ENCODE measurements around the gene C4orf50. TPM values are rescaled to one million over a fixed set of nuclear protein-coding genes. Genes with fewer than 3 reads are reported as not detected.

The C4orf50 gene
- total and polyA plus RNA-seq, 2 of the 13 experiments (the other 11 are each of a cell fraction or from before 2014, with no cell fraction given) = not detected

- ChIA-PET POLR2A (no interaction called here), CTCF (ENCODE audit: low intra/inter-chr PET ratio, low total read pairs) (no interaction called here)
- Histone ChIP-seq H3K4me1 (ENCODE audit: insufficient read depth, low read length) (no peaks in the 10 kb centered on the region), H3K27ac (ENCODE audit: extremely low read length, insufficient read depth, low read length) (no peak overlapping the region), H4K20me1 (ENCODE audit: insufficient read depth, low read length) (no peaks in the 10 kb centered on the region), H3K9me3 (ENCODE audit: low read length) (no peaks in the 10 kb centered on the region), H3K36me3 (replicated peaks in 1 of 2; ENCODE audit: control insufficient read depth in 1 of 2, insufficient read depth in 2 of 2, low read length in 2 of 2) (no peaks in the 10 kb centered on the region), H3K4me3 (replicated peaks in 1 of 3; ENCODE audit: insufficient read depth in 1 of 3, low read depth in 2 of 3, low read length in 3 of 3) (no peak overlapping the region), H2AFZ (ENCODE audit: low read length) (no peak overlapping the region), H3K79me2 (ENCODE audit: insufficient read depth, low read length) (no peaks in the 10 kb centered on the region), H3K4me2 (ENCODE audit: low read depth, low read length) (no peak overlapping the region), H3K27me3 (ENCODE audit: control insufficient read depth in 1 of 2, insufficient read depth in 2 of 2, low read length in 2 of 2) (peaks cover 10 to 61% of the 10 kb centered on the region in 2 experiments; a peak in 4 of 5 replicates), H3K9ac (ENCODE audit: insufficient read depth, low read depth, low read length) (no peak overlapping the region)
- ATAC-seq (no peak), FAIRE-seq (no peak), DNase-seq (ENCODE audit: low spot score) (no peak)
- BruUV-seq (replicated peaks) = no TSS peak
- WGBS (ENCODE audit: low lambda C conversion rate) = 3% methylated on average over 6 of the region's 6 CpGs
- intact Hi-C loops (cut with micrococcal nuclease; ENCODE audit: unreplicated experiment) (no loop called here), in situ Hi-C loops (cut with HindIII; ENCODE audit: extremely low pct_ligation_motif_present, low pct_unique_long_range_greater_than_20kb) (no loop called here)
- TF ChIP-seq DZIP1 (CRISPR knock-in tag; IDR thresholded peaks at IDR 0.05) (no peak), CENPT (CRISPR knock-in tag; IDR thresholded peaks at IDR 0.05; ENCODE audit: low read depth) (no peak), ZNF704 (CRISPR knock-in tag; IDR thresholded peaks at IDR 0.05; ENCODE audit: borderline replicate concordance) (no peak), REL (CRISPR knock-in tag; conservative IDR thresholded peaks at IDR 0.05) (no peak), MAF1 (CRISPR knock-in tag; IDR thresholded peaks at IDR 0.05; ENCODE audit: borderline replicate concordance) (no peak), ZNF614 (CRISPR knock-in tag; IDR thresholded peaks at IDR 0.05; ENCODE audit: borderline replicate concordance) (no peak), TEF (CRISPR knock-in tag; IDR thresholded peaks at IDR 0.05) (no peak), ATM (IDR thresholded peaks at IDR 0.05; ENCODE audit: borderline replicate concordance) (no peak), DPF2 (CRISPR knock-in tag; IDR thresholded peaks at IDR 0.05; ENCODE audit: borderline replicate concordance, low read depth) (no peak), NR2C2 (CRISPR knock-in tag; IDR thresholded peaks at IDR 0.05; ENCODE audit: borderline replicate concordance) (no peak), ZNF710 (CRISPR knock-in tag; IDR thresholded peaks at IDR 0.05; ENCODE audit: borderline replicate concordance) (no peak), SNRNP70 (IDR thresholded peaks at IDR 0.05; ENCODE audit: low read depth, low read length) (no peak), PAF1 (CRISPR knock-in tag; IDR thresholded peaks at IDR 0.05) (no peak), SP4 (CRISPR knock-in tag; IDR thresholded peaks at IDR 0.05) (no peak)
Observed at GRCh38 chr4:5969777-5970176, 48.5 kb downstream of the C4orf50 start.

All from HepG2 (cell line).